ENCODE measurements around the gene PLLP. TPM values are rescaled to one million over a fixed set of nuclear protein-coding genes. Genes with fewer than 3 reads are reported as not detected.

PLLP gene
- total RNA-seq, 4 donors from 2014 or later = 1.7 to 11.4 (median 5.4) TPM

- 10 to 14% methylated on average over 7 of the region's 28 CpGs for WGBS, 2 donors (ENCODE audit: low coverage in 1 of 2)
- TF ChIP-seq POLR2A (IDR thresholded peaks at IDR 0.05) (no peak), CTCF (IDR thresholded peaks at IDR 0.05) (no peak), EP300 (IDR thresholded peaks at IDR 0.05) (no peak), POLR2AphosphoS5 (IDR thresholded peaks at IDR 0.05) (no peak)
- no peak for ATAC-seq
Observed at GRCh38 chr16:57245472-57246113, 38.9 kb downstream of the PLLP start.

GRCh38 chr16:57244767-57245471 lies 39.6 kb downstream of the PLLP start, which contains the start of gene ARL2BP:
TSS of gene ARL2BP (plus strand) at chr16:57245259. CDS start at chr16:57245368, 109 bp downstream.
- peak within 1 kb of the TSS; percentile 50 to 78 for H3K4me3 ChIP-seq
- WGBS, 2 donors (ENCODE audit: low coverage in 1 of 2) = 0% methylated on average over 3 to 8 of the region's 77 CpGs
- peak within 1 kb of the TSS; percentile 84 to 97 (median 90) for H3K27ac ChIP-seq
- no peaks in the 10 kb centered on the region for H3K9me3 ChIP-seq
- H3K4me1 ChIP-seq = peaks cover 0 to 25% (median 2%) of the 10 kb centered on the region in 3 donors
- peak; percentile 99 for ATAC-seq
- TF ChIP-seq POLR2AphosphoS5 (IDR thresholded peaks at IDR 0.05) = peak; percentile 82
- peak; percentile 69 to 85 for TF ChIP-seq POLR2A (IDR thresholded peaks at IDR 0.05)
- peak in 3 of 4 experiments; percentile 6 to 21 (median 19) for TF ChIP-seq CTCF (IDR thresholded peaks at IDR 0.05)
- no peak for TF ChIP-seq EP300 (IDR thresholded peaks at IDR 0.05)
- no peaks in the 10 kb centered on the region for H3K27me3 ChIP-seq
- H3K36me3 ChIP-seq = peaks cover 0 to 37% of the 10 kb centered on the region in 2 donors

More at GRCh38 chr16:57245472-57246113, 38.9 kb downstream of the PLLP start:
- Histone ChIP-seq H3K36me3 (peaks cover 0 to 39% of the 10 kb centered on the region in 2 donors), H3K27me3 (no peaks in the 10 kb centered on the region), H3K4me1 (peaks cover 0 to 25% (median 2%) of the 10 kb centered on the region in 3 donors), H3K4me3 (peak overlapping the region; percentile 50 to 78), H3K9me3 (no peaks in the 10 kb centered on the region), H3K27ac (peak overlapping the region; percentile 84 to 97 (median 90))

GRCh38 chr16:57244463-57244766 lies 40.1 kb downstream of the PLLP start:
- Histone ChIP-seq H3K27ac (peak overlapping the region; percentile 76 to 97 (median 90)), H3K4me3 (peak overlapping the region; percentile 50 to 78), H3K4me1 (peaks cover 0 to 25% (median 2%) of the 10 kb centered on the region in 3 donors), H3K9me3 (no peaks in the 10 kb centered on the region), H3K36me3 (peaks cover 0 to 37% of the 10 kb centered on the region in 2 donors), H3K27me3 (no peaks in the 10 kb centered on the region)
- ATAC-seq = peak; percentile 53
- 5 to 7% methylated on average over 9 of the region's 9 CpGs for WGBS, 2 donors (ENCODE audit: low coverage in 1 of 2)
- TF ChIP-seq POLR2AphosphoS5 (IDR thresholded peaks at IDR 0.05) (no peak), CTCF (IDR thresholded peaks at IDR 0.05) (peak in 1 of 4 experiments; percentile 25), POLR2A (IDR thresholded peaks at IDR 0.05) (no peak)

- Histone ChIP-seq H3K4me3 (no peak overlapping the region), H3K4me1 (peaks cover 0 to 25% (median 2%) of the 10 kb centered on the region in 3 donors), H3K36me3 (peaks cover 6 to 38% of the 10 kb centered on the region in 2 donors), H3K27me3 (no peaks in the 10 kb centered on the region), H3K27ac (no peak overlapping the region), H3K9me3 (no peaks in the 10 kb centered on the region)
- no peak for ATAC-seq
- TF ChIP-seq CTCF (IDR thresholded peaks at IDR 0.05) (no peak), POLR2AphosphoS5 (IDR thresholded peaks at IDR 0.05) (no peak), POLR2A (IDR thresholded peaks at IDR 0.05) (no peak), EP300 (IDR thresholded peaks at IDR 0.05) (no peak)
- WGBS, 2 donors (ENCODE audit: low coverage in 1 of 2) = 94% methylated on average over 2 of the region's 2 CpGs; no CpG with 5 or more reads in 1 of the 2 donors
Observed at GRCh38 chr16:57242650-57243049, 41.8 kb downstream of the PLLP start.
